Cardiac muscle cell (in vitro differentiated cells and primary cell): ENCODE measurements around the gene RYR2. TPM values are rescaled to one million over a fixed set of nuclear protein-coding genes. Genes with fewer than 3 reads are reported as not detected.

Source experiments
- DNase-seq, 2 donors: peaks; one replicate each; pipeline versions ENCODE4 v3.0.0 to v3.0.0-alpha.2; 2010 to 2017; ENCODE audit warnings: low read depth in 1 of 2, low spot score in 1 of 2
- H3K27ac ChIP-seq: fragments of 200-600 bp; sonication (generic); 2 replicates; pipeline ENCODE4 v1.5.1; 2016
- H3K27me3 ChIP-seq: fragments of 200-600 bp; sonication (generic); 2 replicates; pipeline ENCODE4 v1.6.0; 2016; ENCODE audit warnings: control low read depth
- H3K36me3 ChIP-seq: fragments of 200-600 bp; sonication (generic); 2 replicates; pipeline ENCODE4 v1.5.1; 2016; ENCODE audit warnings: control low read depth
- H3K4me1 ChIP-seq: fragments of 200-600 bp; sonication (generic); 2 replicates; pipeline ENCODE4 v1.8.1; 2017; ENCODE audit warnings: low read depth, mild to moderate bottlenecking, mixed run types
- H3K4me3 ChIP-seq: fragments of 200-600 bp; sonication (generic); 2 replicates; pipeline ENCODE4 v1.5.1; 2016; ENCODE audit warnings: mild to moderate bottlenecking
- H3K9me3 ChIP-seq: fragments of 200-600 bp; sonication (generic); 2 replicates; pipeline ENCODE4 v1.5.1; 2017; ENCODE audit warnings: low read depth, mild to moderate bottlenecking, control low read depth
- polyA plus RNA-seq: library from polyadenylated mRNA; unstranded; fragments of >200 nt; fragmentation: Nextera tagmentation; extraction: Ambion mirVana; gene quantifications from 2 replicates; pipeline ENCODE4 v1.2.1, GENCODE V29; 2016
- total RNA-seq: library from RNA; depleted of rRNA; stranded (reverse); fragments of >200 nt; gene quantifications from 2 replicates; pipeline ENCODE4 v1.2.3, GENCODE V29; 2016
- TF ChIP-seq, protein P1 (sequence below): IDR thresholded peaks from 2 replicates; pipeline ENCODE4 v1.5.1; 2012; ENCODE audit warnings: low read depth, mild to moderate bottlenecking, low read length

The RYR2 gene
- total and polyA plus RNA-seq, 2 experiments from 2014 or later: 29.8 to 155 TPM

DNA sequence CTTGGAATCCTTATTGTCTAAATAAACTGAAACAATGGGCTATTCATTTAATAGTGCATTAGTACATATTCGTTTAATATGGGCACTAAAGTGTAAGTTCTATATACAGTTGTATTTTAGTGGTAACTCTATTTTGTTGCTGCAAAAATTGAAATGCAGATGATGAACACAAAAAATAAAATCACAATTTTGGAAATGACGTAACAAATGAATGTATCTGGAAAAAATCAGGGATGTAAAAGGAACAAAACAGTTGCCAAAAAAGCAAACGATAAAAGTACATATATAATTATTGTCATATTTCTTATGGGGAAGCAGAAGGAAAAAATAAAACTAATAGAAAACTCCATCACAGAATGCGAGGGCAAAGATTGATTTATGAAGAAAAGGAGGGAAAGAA lies 254.9 kb downstream of the RYR2 start:
- Histone ChIP-seq H3K4me1 (peaks cover 21% of the 10 kb centered on the region), H3K27me3 (no peaks in the 10 kb centered on the region), H3K4me3 (no peak overlapping the region), H3K9me3 (no peaks in the 10 kb centered on the region), H3K27ac (peak overlapping the region; percentile 10), H3K36me3 (no peaks in the 10 kb centered on the region)
- no peak for DNase-seq
- TF ChIP-seq, protein P1, sequence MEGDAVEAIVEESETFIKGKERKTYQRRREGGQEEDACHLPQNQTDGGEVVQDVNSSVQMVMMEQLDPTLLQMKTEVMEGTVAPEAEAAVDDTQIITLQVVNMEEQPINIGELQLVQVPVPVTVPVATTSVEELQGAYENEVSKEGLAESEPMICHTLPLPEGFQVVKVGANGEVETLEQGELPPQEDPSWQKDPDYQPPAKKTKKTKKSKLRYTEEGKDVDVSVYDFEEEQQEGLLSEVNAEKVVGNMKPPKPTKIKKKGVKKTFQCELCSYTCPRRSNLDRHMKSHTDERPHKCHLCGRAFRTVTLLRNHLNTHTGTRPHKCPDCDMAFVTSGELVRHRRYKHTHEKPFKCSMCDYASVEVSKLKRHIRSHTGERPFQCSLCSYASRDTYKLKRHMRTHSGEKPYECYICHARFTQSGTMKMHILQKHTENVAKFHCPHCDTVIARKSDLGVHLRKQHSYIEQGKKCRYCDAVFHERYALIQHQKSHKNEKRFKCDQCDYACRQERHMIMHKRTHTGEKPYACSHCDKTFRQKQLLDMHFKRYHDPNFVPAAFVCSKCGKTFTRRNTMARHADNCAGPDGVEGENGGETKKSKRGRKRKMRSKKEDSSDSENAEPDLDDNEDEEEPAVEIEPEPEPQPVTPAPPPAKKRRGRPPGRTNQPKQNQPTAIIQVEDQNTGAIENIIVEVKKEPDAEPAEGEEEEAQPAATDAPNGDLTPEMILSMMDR: no peak

DNA sequence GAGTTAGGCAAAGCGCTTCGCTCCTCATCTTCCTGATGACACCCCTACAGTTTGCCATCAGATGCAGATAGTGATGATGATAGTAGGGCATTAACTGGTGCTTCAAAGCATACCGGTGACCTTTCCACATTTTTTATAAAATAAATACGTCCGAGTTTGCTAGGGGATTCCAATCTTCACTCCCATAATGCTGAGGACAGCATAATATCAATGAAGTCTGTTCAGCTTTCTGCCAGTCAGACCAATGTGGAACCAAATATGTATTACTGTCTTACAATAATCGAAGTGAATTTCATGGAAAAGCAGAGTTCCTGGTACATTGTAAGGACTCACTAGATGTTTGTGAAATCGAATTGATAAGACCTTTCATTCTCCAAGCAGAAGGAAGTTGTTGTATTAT lies 258.7 kb downstream of the RYR2 start:
- TF ChIP-seq, protein P1: no peak

DNA sequence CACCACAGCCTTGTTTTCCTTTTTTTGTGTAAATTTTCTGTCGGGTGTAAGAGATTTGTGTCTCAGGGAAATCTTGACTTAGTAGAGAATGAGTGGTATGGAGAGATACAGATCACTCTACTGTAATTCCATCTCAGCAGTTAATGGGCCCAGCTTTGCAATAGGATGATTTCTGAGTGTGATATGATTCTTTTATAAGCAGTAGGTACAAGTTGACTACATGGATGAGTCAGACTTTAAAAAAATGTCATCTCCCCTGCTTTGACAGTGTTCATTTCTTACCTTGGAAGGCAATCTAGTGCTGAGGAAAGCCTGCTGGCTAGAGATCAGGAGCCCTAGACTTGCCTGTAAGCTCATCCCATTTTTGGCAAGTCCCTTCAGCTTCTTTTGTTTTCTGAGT lies 261.9 kb downstream of the RYR2 start:
- Histone ChIP-seq H3K4me1 (peaks cover 15% of the 10 kb centered on the region), H3K9me3 (no peaks in the 10 kb centered on the region), H3K27me3 (no peaks in the 10 kb centered on the region), H3K4me3 (no peak overlapping the region), H3K27ac (peak overlapping the region; percentile 37), H3K36me3 (no peaks in the 10 kb centered on the region)
- DNase-seq: no peak
- TF ChIP-seq, protein P1: no peak

More for the DNA sequence above, 258.7 kb downstream of the RYR2 start:
- DNase-seq: no peak
- H3K27ac ChIP-seq: no peak overlapping the region
- no peak overlapping the region for H3K4me3 ChIP-seq
- peaks cover 15% of the 10 kb centered on the region for H3K4me1 ChIP-seq
- no peaks in the 10 kb centered on the region for H3K36me3 ChIP-seq
- no peaks in the 10 kb centered on the region for H3K9me3 ChIP-seq
- no peaks in the 10 kb centered on the region for H3K27me3 ChIP-seq

GRCh38 chr1:237306726-237307125 lies 264.7 kb downstream of the RYR2 start:
- Histone ChIP-seq H3K27me3 (no peaks in the 10 kb centered on the region), H3K9me3 (no peaks in the 10 kb centered on the region), H3K36me3 (no peaks in the 10 kb centered on the region), H3K27ac (no peak overlapping the region), H3K4me3 (no peak overlapping the region), H3K4me1 (peaks cover 2% of the 10 kb centered on the region)
- TF ChIP-seq, protein P1: no peak
- no peak for DNase-seq

GRCh38 chr1:237309595-237310118 lies 267.7 kb downstream of the RYR2 start:
- no peak for DNase-seq
- TF ChIP-seq, protein P1: no peak

More at GRCh38 chr1:237309595-237310118, 267.7 kb downstream of the RYR2 start:
- Histone ChIP-seq H3K27ac (no peak overlapping the region), H3K27me3 (no peaks in the 10 kb centered on the region), H3K9me3 (no peaks in the 10 kb centered on the region), H3K4me1 (no peaks in the 10 kb centered on the region), H3K4me3 (no peak overlapping the region), H3K36me3 (no peaks in the 10 kb centered on the region)
